ENCODE results near the gene SEMA4D.

SEMA4D gene

GRCh38 chr9:89405826-89406225 is 92.1 kb downstream of the SEMA4D start:
- H3K4me1 ChIP-seq (ENCODE audit: control insufficient read depth, low read depth, low read length): no peaks in the 10 kb centered on the region
- no peaks in the 10 kb centered on the region for H3K36me3 ChIP-seq (ENCODE audit: control insufficient read depth, insufficient read depth, low read length)
- no peak for DNase-seq
- no peaks in the 10 kb centered on the region for H3K79me1 ChIP-seq (ENCODE audit: low read length)
- no peak overlapping the region for H3K18ac ChIP-seq (ENCODE audit: low read length)
- no peak overlapping the region for H2BK15ac ChIP-seq (replicated peaks; ENCODE audit: low read depth)
- H4K8ac ChIP-seq (ENCODE audit: low read depth, low read length): no peak overlapping the region
- no peak overlapping the region for H3K4ac ChIP-seq (ENCODE audit: low read depth, low read length)
- no peak overlapping the region for H3K56ac ChIP-seq (ENCODE audit: low read length)
- no peak overlapping the region for H3K23ac ChIP-seq (ENCODE audit: low read length)
- H2BK5ac ChIP-seq (ENCODE audit: low read length): no peak overlapping the region
- WGBS (ENCODE audit: extremely low coverage, insufficient coverage, low lambda C conversion rate): no CpG with 5 or more reads among the region's 11 CpGs
- H2BK120ac ChIP-seq (ENCODE audit: low read depth, low read length): no peak overlapping the region
- H3K79me2 ChIP-seq (ENCODE audit: control insufficient read depth, insufficient read depth, low read length): no peaks in the 10 kb centered on the region
- H4K5ac ChIP-seq (ENCODE audit: low read length): no peak overlapping the region
- H3K4me2 ChIP-seq (ENCODE audit: low read length): no peak overlapping the region
- no peak overlapping the region for H3K27ac ChIP-seq (ENCODE audit: low read depth, low read length)
- no peak overlapping the region for H2AK5ac ChIP-seq (ENCODE audit: low read length)
- no peak overlapping the region for H3K9ac ChIP-seq (ENCODE audit: low read length)
- H3K4me3 ChIP-seq (ENCODE audit: low read length): no peak overlapping the region
- no peaks in the 10 kb centered on the region for H3K27me3 ChIP-seq (ENCODE audit: insufficient read depth, low read length, poor library complexity)

- H3K18ac ChIP-seq (ENCODE audit: low read length): no peak overlapping the region
- no peak for DNase-seq
- no peaks in the 10 kb centered on the region for H3K36me3 ChIP-seq (ENCODE audit: control insufficient read depth, insufficient read depth, low read length)
- H3K4me2 ChIP-seq (ENCODE audit: low read length): no peak overlapping the region
- H3K4ac ChIP-seq (ENCODE audit: low read depth, low read length): no peak overlapping the region
- H2BK120ac ChIP-seq (ENCODE audit: low read depth, low read length): no peak overlapping the region
- H3K79me1 ChIP-seq (ENCODE audit: low read length): no peaks in the 10 kb centered on the region
- H2BK15ac ChIP-seq (replicated peaks; ENCODE audit: low read depth): no peak overlapping the region
- no peak overlapping the region for H2AK5ac ChIP-seq (ENCODE audit: low read length)
- no CpG with 5 or more reads among the region's 11 CpGs for WGBS (ENCODE audit: extremely low coverage, insufficient coverage, low lambda C conversion rate)
- no peak overlapping the region for H3K23ac ChIP-seq (ENCODE audit: low read length)
- H3K56ac ChIP-seq (ENCODE audit: low read length): no peak overlapping the region
- H3K4me1 ChIP-seq (ENCODE audit: control insufficient read depth, low read depth, low read length): no peaks in the 10 kb centered on the region
- no peak overlapping the region for H4K5ac ChIP-seq (ENCODE audit: low read length)
- H3K4me3 ChIP-seq (ENCODE audit: low read length): no peak overlapping the region
- no peak overlapping the region for H4K8ac ChIP-seq (ENCODE audit: low read depth, low read length)
- H3K27ac ChIP-seq (ENCODE audit: low read depth, low read length): no peak overlapping the region
- no peaks in the 10 kb centered on the region for H3K27me3 ChIP-seq (ENCODE audit: insufficient read depth, low read length, poor library complexity)
- no peak overlapping the region for H2BK5ac ChIP-seq (ENCODE audit: low read length)
- H3K79me2 ChIP-seq (ENCODE audit: control insufficient read depth, insufficient read depth, low read length): no peaks in the 10 kb centered on the region
- H3K9ac ChIP-seq (ENCODE audit: low read length): no peak overlapping the region
Observed at GRCh38 chr9:89404074-89404473, 93.8 kb downstream of the SEMA4D start.

GRCh38 chr9:89402695-89403427 is 95.1 kb downstream of the SEMA4D start:
- no peak overlapping the region for H3K4me2 ChIP-seq (ENCODE audit: low read length)
- H3K56ac ChIP-seq (ENCODE audit: low read length): no peak overlapping the region
- no peak overlapping the region for H2BK15ac ChIP-seq (replicated peaks; ENCODE audit: low read depth)
- H3K27ac ChIP-seq (ENCODE audit: low read depth, low read length): no peak overlapping the region
- no peak overlapping the region for H4K8ac ChIP-seq (ENCODE audit: low read depth, low read length)
- no peak overlapping the region for H3K9ac ChIP-seq (ENCODE audit: low read length)
- no peak overlapping the region for H2BK5ac ChIP-seq (ENCODE audit: low read length)
- H3K79me2 ChIP-seq (ENCODE audit: control insufficient read depth, insufficient read depth, low read length): no peaks in the 10 kb centered on the region
- H2BK120ac ChIP-seq (ENCODE audit: low read depth, low read length): no peak overlapping the region
- H3K4ac ChIP-seq (ENCODE audit: low read depth, low read length): no peak overlapping the region
- no peak for DNase-seq
- H2AK5ac ChIP-seq (ENCODE audit: low read length): no peak overlapping the region
- no peaks in the 10 kb centered on the region for H3K79me1 ChIP-seq (ENCODE audit: low read length)
- H3K23ac ChIP-seq (ENCODE audit: low read length): no peak overlapping the region
- no peak overlapping the region for H3K4me3 ChIP-seq (ENCODE audit: low read length)
- no peaks in the 10 kb centered on the region for H3K4me1 ChIP-seq (ENCODE audit: control insufficient read depth, low read depth, low read length)
- H3K18ac ChIP-seq (ENCODE audit: low read length): no peak overlapping the region
- WGBS (ENCODE audit: extremely low coverage, insufficient coverage, low lambda C conversion rate): no CpG with 5 or more reads among the region's 14 CpGs
- H3K27me3 ChIP-seq (ENCODE audit: insufficient read depth, low read length, poor library complexity): no peaks in the 10 kb centered on the region
- H3K36me3 ChIP-seq (ENCODE audit: control insufficient read depth, insufficient read depth, low read length): no peaks in the 10 kb centered on the region
- H4K5ac ChIP-seq (ENCODE audit: low read length): no peak overlapping the region

- DNase-seq: no peak
- Histone ChIP-seq H3K4ac (ENCODE audit: low read depth, low read length) (no peak overlapping the region), H3K56ac (ENCODE audit: low read length) (no peak overlapping the region)
Observed at GRCh38 chr9:89400403-89401116, 97.4 kb downstream of the SEMA4D start.

GRCh38 chr9:89398621-89399020 is 99.3 kb downstream of the SEMA4D start:
- Histone ChIP-seq H4K8ac (ENCODE audit: low read depth, low read length) (no peak overlapping the region), H3K27me3 (ENCODE audit: insufficient read depth, low read length, poor library complexity) (no peaks in the 10 kb centered on the region)
- no CpG with 5 or more reads among the region's 5 CpGs for WGBS (ENCODE audit: extremely low coverage, insufficient coverage, low lambda C conversion rate)

More at GRCh38 chr9:89400403-89401116, 97.4 kb downstream of the SEMA4D start:
- H3K79me2 ChIP-seq (ENCODE audit: control insufficient read depth, insufficient read depth, low read length): no peaks in the 10 kb centered on the region
- no CpG with 5 or more reads among the region's 12 CpGs for WGBS (ENCODE audit: extremely low coverage, insufficient coverage, low lambda C conversion rate)
- no peak overlapping the region for H2BK5ac ChIP-seq (ENCODE audit: low read length)
- no peaks in the 10 kb centered on the region for H3K27me3 ChIP-seq (ENCODE audit: insufficient read depth, low read length, poor library complexity)
- H3K23ac ChIP-seq (ENCODE audit: low read length): no peak overlapping the region
- H3K18ac ChIP-seq (ENCODE audit: low read length): no peak overlapping the region
- no peak overlapping the region for H3K4me2 ChIP-seq (ENCODE audit: low read length)
- no peak overlapping the region for H4K8ac ChIP-seq (ENCODE audit: low read depth, low read length)
- no peaks in the 10 kb centered on the region for H3K79me1 ChIP-seq (ENCODE audit: low read length)
- H3K4me1 ChIP-seq (ENCODE audit: control insufficient read depth, low read depth, low read length): no peaks in the 10 kb centered on the region
- no peak overlapping the region for H2BK120ac ChIP-seq (ENCODE audit: low read depth, low read length)
- no peak overlapping the region for H3K9ac ChIP-seq (ENCODE audit: low read length)
- no peaks in the 10 kb centered on the region for H3K36me3 ChIP-seq (ENCODE audit: control insufficient read depth, insufficient read depth, low read length)
- H3K27ac ChIP-seq (ENCODE audit: low read depth, low read length): no peak overlapping the region
- H4K5ac ChIP-seq (ENCODE audit: low read length): no peak overlapping the region
- no peak overlapping the region for H2AK5ac ChIP-seq (ENCODE audit: low read length)
- no peak overlapping the region for H2BK15ac ChIP-seq (replicated peaks; ENCODE audit: low read depth)
- no peak overlapping the region for H3K4me3 ChIP-seq (ENCODE audit: low read length)

More at GRCh38 chr9:89398621-89399020, 99.3 kb downstream of the SEMA4D start:
- Histone ChIP-seq H3K36me3 (ENCODE audit: control insufficient read depth, insufficient read depth, low read length) (no peaks in the 10 kb centered on the region), H3K18ac (ENCODE audit: low read length) (no peak overlapping the region), H3K23ac (ENCODE audit: low read length) (no peak overlapping the region), H3K79me2 (ENCODE audit: control insufficient read depth, insufficient read depth, low read length) (no peaks in the 10 kb centered on the region), H3K56ac (ENCODE audit: low read length) (no peak overlapping the region), H3K4me3 (ENCODE audit: low read length) (no peak overlapping the region), H2AK5ac (ENCODE audit: low read length) (no peak overlapping the region), H3K4ac (ENCODE audit: low read depth, low read length) (no peak overlapping the region), H2BK5ac (ENCODE audit: low read length) (no peak overlapping the region), H4K5ac (ENCODE audit: low read length) (no peak overlapping the region), H3K79me1 (ENCODE audit: low read length) (no peaks in the 10 kb centered on the region), H2BK15ac (replicated peaks; ENCODE audit: low read depth) (no peak overlapping the region), H2BK120ac (ENCODE audit: low read depth, low read length) (no peak overlapping the region), H3K27ac (ENCODE audit: low read depth, low read length) (no peak overlapping the region), H3K4me1 (ENCODE audit: control insufficient read depth, low read depth, low read length) (no peaks in the 10 kb centered on the region), H3K9ac (ENCODE audit: low read length) (no peak overlapping the region), H3K4me2 (ENCODE audit: low read length) (no peak overlapping the region)
- no peak for DNase-seq

Data from mesendoderm (in vitro differentiated cells).